AG04449 (cell line): ENCODE data around the gene VSIG8.

ENCODE experiments used
- CTCF ChIA-PET: fragments of 350-600 bp; formaldehyde crosslinking; extraction: SDS; loops from one replicate; lab custom pipeline; 2021; ENCODE audit warnings: antibody characterized with exemption; lab: Yijun Ruan, JAX
- POLR2A ChIA-PET: fragments of 400-600, 350-600 bp; formaldehyde crosslinking; extraction: SDS; loops from one replicate; lab custom pipeline; 2020; ENCODE audit warnings: antibody characterized with exemption, inconsistent platforms; lab: Yijun Ruan, JAX
- DNase-seq: peaks from one replicate; pipeline ENCODE4 v3.0.0-alpha.2; 2010; ENCODE audit warnings: low read depth, low spot score
- H3K4me3 ChIP-seq: 2 replicates; pipeline ENCODE4 v1.5.1; 2011; ENCODE audit warnings: low read depth, mild to moderate bottlenecking, control low read depth, low read length
- TF ChIP-seq, protein P1 (sequence below): IDR thresholded peaks from one replicate; pipeline ENCODE4 v1.5.1; 2011; ENCODE audit warnings: mild to moderate bottlenecking, moderate library complexity, low read length, control low read depth, inconsistent platforms; ENCODE audit not compliant: insufficient read depth; ENCODE audit errors: missing control alignments

VSIG8 gene

DNA sequence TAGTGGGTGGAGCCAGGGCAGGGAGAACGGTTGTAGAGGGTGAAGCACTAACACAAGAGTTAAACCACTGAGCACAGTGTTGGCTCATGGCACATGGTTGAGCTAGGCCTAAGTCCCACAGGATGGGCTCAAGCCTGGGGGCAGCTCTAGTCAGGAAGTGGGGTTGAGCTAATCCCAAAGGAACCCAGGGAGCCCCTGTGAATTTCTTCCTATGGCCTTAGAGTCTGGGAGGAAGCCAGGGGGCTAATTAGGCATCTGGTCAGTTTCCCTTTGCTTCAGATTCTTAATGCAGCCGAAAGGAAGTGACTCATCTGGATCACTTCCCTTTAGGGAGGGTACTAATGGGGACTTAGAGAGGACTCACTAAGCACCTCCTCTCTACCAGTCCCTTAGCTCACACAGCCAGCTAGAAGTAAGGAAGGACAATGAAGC lies 27.4 kb upstream of the VSIG8 start:
- DNase-seq, result peak; percentile 80
- no peak overlapping the region for H3K4me3 ChIP-seq
- TF ChIP-seq, protein P1, sequence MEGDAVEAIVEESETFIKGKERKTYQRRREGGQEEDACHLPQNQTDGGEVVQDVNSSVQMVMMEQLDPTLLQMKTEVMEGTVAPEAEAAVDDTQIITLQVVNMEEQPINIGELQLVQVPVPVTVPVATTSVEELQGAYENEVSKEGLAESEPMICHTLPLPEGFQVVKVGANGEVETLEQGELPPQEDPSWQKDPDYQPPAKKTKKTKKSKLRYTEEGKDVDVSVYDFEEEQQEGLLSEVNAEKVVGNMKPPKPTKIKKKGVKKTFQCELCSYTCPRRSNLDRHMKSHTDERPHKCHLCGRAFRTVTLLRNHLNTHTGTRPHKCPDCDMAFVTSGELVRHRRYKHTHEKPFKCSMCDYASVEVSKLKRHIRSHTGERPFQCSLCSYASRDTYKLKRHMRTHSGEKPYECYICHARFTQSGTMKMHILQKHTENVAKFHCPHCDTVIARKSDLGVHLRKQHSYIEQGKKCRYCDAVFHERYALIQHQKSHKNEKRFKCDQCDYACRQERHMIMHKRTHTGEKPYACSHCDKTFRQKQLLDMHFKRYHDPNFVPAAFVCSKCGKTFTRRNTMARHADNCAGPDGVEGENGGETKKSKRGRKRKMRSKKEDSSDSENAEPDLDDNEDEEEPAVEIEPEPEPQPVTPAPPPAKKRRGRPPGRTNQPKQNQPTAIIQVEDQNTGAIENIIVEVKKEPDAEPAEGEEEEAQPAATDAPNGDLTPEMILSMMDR, result no peak
- ChIA-PET POLR2A (interaction anchor here (0.7 to 2.0 kb wide), 7 partner anchors 9 to 89 kb away, joined by 3 to 8 read pairs (median 5); partner anchors contain the start of gene TAGLN2), CTCF (interaction anchor here (0.7 to 15.3 kb wide), 22 partner anchors 9 to 757 kb away, joined by 3 to 1007 read pairs (median 28); partner anchors contain the start of genes DUSP23, FCRL6, SLAMF8 and TAGLN2)

DNA sequence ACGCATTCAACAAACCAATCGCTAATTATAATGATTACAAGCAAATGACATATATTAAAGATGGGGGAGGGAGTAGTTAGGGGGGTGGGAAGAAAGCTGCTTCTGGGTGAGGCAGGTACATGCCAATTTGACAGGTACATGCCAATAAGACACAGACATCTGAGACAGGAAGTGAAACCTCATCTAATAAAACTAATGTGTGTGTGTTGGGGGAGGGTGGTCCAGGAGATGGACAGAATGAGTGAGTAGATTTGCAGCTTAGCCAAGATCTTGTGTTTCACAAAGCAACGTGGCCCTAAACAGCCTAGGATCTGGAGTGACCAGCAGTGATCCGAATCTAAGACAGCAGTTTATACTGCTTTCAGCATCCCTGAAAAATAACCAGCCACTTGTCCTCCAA lies 26.7 kb upstream of the VSIG8 start:
- no peak for DNase-seq
- TF ChIP-seq, protein P1, result no peak
- POLR2A ChIA-PET, result interaction anchor here (0.7 to 2.0 kb wide), 7 partner anchors 8 to 88 kb away, joined by 3 to 8 read pairs (median 5); partner anchors contain the start of gene TAGLN2
- no peak overlapping the region for H3K4me3 ChIP-seq
- CTCF ChIA-PET, result interaction anchor here (0.6 to 15.3 kb wide), 16 partner anchors 9 to 756 kb away, joined by 3 to 1007 read pairs (median 52); partner anchors contain the start of genes DUSP23, FCRL6 and SLAMF8

DNA sequence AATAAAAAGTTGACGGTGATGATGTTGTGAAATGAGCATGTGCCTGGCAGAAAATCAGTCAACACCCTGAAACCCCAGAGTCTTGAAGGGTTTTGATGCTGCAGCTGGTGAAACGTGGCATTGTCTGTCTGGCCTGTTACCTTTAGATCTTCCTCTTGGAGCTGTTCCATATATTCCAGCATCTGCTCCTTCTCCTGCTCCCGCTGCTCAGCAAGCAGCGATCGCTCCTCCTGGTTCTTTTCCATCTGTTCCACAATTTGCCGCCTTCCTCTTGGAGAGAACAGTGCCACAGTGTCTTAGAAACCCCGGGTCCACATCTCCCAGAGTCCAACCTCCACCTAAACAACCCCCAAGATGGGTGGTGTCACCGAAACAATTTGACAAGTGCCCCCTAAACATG lies 21.8 kb upstream of the VSIG8 start:
- ChIA-PET POLR2A (no interaction called here), CTCF (interaction anchor here (1.5 to 15.3 kb wide), 3 partner anchors 59 to 123 kb away, joined by 6 to 1007 read pairs (median 207); partner anchors contain the start of genes FCRL6 and SLAMF8)
- no peak for DNase-seq
- no peak overlapping the region for H3K4me3 ChIP-seq
- TF ChIP-seq, protein P1, result no peak

DNA sequence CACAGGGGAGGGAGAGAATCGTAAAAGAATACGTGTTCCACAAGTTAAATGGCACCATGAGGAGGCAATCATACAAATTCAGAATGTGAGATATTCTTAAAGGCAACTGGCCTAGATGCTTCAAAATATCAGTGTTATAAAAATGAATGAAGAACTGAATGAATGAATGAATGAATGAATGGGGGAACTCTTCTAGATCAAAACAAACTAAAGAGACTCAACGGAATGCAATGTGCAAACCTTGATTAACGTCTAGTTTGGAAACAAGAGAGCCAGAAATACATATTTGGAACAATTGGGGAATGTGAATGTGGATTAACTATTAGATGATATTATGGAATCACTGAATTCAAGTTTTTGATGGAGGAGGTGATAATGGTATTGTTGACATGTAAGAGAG lies 20.7 kb upstream of the VSIG8 start:
- POLR2A ChIA-PET, result no interaction called here

GRCh38 chr1:159882527-159882862 lies 20.0 kb upstream of the VSIG8 start:
- DNase-seq, result no peak
- no peak overlapping the region for H3K4me3 ChIP-seq
- TF ChIP-seq, protein P1, result no peak
- ChIA-PET POLR2A (interaction anchor here (0.7 kb wide), 1 partner anchor 83 kb away, joined by 3 read pairs; no protein-coding TSS in a partner anchor), CTCF (interaction anchor here (0.9 to 5.7 kb wide), 4 partner anchors 8 to 102 kb away, joined by 4 to 89 read pairs (median 34); partner anchors contain the start of gene DUSP23)

More for the DNA sequence above, 20.7 kb upstream of the VSIG8 start:
- CTCF ChIA-PET, result interaction anchor here (3.4 to 5.7 kb wide), 3 partner anchors 7 to 85 kb away, joined by 10 to 89 read pairs (median 58); no protein-coding TSS in a partner anchor
- H3K4me3 ChIP-seq, result no peak overlapping the region
- TF ChIP-seq, protein P1, result no peak
- no peak for DNase-seq
